Mucosa of rectum (tissue), 2 donors: ENCODE measurements around the gene AGMO.

Experiments
- H3K27ac ChIP-seq, 2 donors: one replicate each; pipeline ENCODE4 v1.7.0; 2013; ENCODE audit warnings: inconsistent platforms in 2 of 2, low read depth in 2 of 2, low read length in 2 of 2
- H3K27me3 ChIP-seq, 2 donors: one replicate each; pipeline ENCODE4 v1.7.0; 2013; ENCODE audit warnings: low read length in 2 of 2; ENCODE audit not compliant: control insufficient read depth in 2 of 2, insufficient read depth in 2 of 2
- H3K36me3 ChIP-seq, 2 donors: one replicate each; pipeline ENCODE4 v1.7.0; 2013; ENCODE audit warnings: low read length in 2 of 2; ENCODE audit not compliant: control insufficient read depth in 2 of 2, insufficient read depth in 2 of 2
- H3K4me1 ChIP-seq, 2 donors: one replicate each; pipeline ENCODE4 v1.7.0; 2013; ENCODE audit warnings: low read length in 2 of 2, mild to moderate bottlenecking in 1 of 2; ENCODE audit not compliant: control insufficient read depth in 2 of 2, insufficient read depth in 2 of 2
- H3K4me3 ChIP-seq, 2 donors: one replicate each; pipeline ENCODE4 v1.7.0; 2013; ENCODE audit warnings: low read length in 2 of 2
- H3K9ac ChIP-seq, 2 donors: one replicate each; pipeline ENCODE4 v1.7.0; 2013; ENCODE audit warnings: low read length in 2 of 2, low read depth in 1 of 2, mild to moderate bottlenecking in 1 of 2
- H3K9me3 ChIP-seq, 2 donors: one replicate each; pipeline ENCODE4 v1.7.0; 2013; ENCODE audit warnings: low read length in 2 of 2; ENCODE audit not compliant: control insufficient read depth in 2 of 2
- donor health status: healthy.
- donor health status: Normal muscosa, but diverticular disease.

Gene AGMO

DNA sequence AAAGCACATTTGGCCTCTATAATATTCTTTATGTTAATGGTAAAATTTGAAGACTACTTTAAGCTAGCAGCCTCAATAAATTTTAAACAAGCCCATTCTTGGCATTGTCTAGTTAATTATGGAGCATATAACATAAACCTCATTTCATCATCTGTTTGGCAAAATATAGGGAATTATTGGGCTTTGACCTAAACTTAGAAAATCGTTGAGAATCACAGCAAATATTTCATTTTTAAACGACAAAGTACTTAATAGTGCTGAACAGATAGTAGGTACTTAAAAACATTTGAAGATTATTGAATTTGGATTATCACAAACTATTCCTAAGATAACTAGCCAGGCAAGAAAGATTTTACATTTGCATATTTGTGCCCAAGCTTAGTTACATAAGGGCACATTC, 73.4 kb downstream of the AGMO start:
- no peak overlapping the region for H3K9ac ChIP-seq
- no peaks in the 10 kb centered on the region for H3K36me3 ChIP-seq
- H3K27me3 ChIP-seq = no peaks in the 10 kb centered on the region
- no peak overlapping the region for H3K27ac ChIP-seq
- no peak overlapping the region for H3K4me3 ChIP-seq
- H3K4me1 ChIP-seq = peaks cover 0 to 2% of the 10 kb centered on the region in 2 donors
- H3K9me3 ChIP-seq = no peaks in the 10 kb centered on the region

DNA sequence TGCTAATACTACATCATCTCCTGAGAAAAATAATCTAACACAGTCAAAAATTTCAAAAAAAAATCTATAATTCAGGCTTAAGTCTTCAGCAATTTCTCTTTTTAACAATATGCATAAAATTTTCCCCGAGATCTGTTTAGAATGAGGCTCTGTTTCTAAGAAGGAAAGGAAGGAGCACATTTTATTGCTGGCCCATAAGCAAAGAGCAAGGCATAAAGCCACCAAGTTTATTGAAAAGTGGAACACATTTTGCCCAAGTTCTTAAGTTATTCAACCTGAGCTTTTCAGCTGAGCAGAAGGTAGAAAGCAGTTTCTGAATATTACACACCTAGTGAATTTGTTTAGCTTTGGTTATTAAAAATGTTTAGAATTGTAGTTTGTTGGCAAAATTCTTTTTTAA, 73.9 kb downstream of the AGMO start:
- Histone ChIP-seq H3K4me3 (no peak overlapping the region), H3K27me3 (no peaks in the 10 kb centered on the region), H3K9me3 (no peaks in the 10 kb centered on the region), H3K36me3 (no peaks in the 10 kb centered on the region), H3K27ac (no peak overlapping the region), H3K4me1 (peaks cover 0 to 2% of the 10 kb centered on the region in 2 donors), H3K9ac (no peak overlapping the region)

DNA sequence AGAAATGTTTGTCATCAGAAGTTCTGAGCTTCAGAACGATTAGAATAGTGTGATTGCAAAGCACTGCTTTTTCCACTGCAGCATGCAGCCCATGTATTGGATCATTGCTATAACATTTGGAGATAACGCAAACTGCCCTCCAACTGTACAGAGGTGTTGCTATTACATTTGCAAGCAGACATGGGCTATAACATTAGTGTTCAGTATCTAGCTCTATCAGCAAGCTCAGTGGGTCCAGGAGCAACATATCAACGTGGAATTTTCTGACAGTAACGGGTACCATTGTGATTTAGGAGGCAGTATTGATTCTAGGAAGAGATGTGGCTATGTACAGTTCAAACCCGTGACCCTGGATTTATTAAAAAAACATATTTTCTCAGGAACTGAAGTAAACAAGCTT, 75.8 kb downstream of the AGMO start:
- Histone ChIP-seq H3K27me3 (no peaks in the 10 kb centered on the region), H3K4me1 (no peaks in the 10 kb centered on the region), H3K27ac (no peak overlapping the region), H3K36me3 (no peaks in the 10 kb centered on the region), H3K9me3 (no peaks in the 10 kb centered on the region), H3K9ac (no peak overlapping the region), H3K4me3 (no peak overlapping the region)

DNA sequence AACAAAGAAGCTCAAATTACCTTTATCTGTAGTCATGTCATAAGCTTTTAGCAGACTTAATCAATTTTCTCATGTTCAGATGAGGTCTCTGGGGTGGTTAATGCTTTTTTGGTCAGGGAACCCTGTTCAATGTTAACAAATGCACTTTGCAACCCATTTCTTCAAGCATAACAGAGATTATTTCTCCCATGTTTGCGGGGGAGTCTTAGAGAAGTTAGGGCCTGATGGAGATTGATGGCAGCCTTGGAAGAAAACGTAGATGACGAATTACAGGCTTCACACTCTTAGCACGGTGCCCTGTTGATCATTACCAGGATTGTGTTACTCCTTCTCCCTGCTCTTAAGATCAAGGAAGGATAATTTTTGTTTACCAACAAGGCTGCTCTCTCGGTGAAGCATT, 76.4 kb downstream of the AGMO start:
- Histone ChIP-seq H3K4me3 (no peak overlapping the region), H3K27me3 (no peaks in the 10 kb centered on the region), H3K4me1 (no peaks in the 10 kb centered on the region), H3K36me3 (no peaks in the 10 kb centered on the region), H3K9ac (no peak overlapping the region), H3K27ac (no peak overlapping the region), H3K9me3 (no peaks in the 10 kb centered on the region)

DNA sequence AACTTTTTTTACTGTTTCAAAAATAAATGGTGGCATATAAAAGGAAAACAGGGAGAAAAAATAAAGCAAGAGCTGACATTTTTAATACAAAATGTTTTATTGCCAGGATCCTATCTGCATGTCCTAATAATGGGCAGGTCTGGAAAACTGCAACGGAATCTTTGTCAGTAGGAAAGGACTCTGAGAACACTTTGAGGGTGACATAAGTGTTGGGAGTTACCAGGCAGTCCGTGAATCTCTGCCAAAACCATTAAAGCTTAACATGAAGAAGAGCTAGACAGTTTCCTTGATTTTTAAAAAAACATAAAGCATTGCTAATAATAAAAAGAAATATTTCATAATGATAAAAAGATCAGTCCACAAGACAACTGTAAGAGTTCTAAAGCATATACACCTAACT, 80.7 kb downstream of the AGMO start:
- Histone ChIP-seq H3K9me3 (no peaks in the 10 kb centered on the region), H3K36me3 (no peaks in the 10 kb centered on the region), H3K27me3 (no peaks in the 10 kb centered on the region), H3K27ac (no peak overlapping the region), H3K4me3 (no peak overlapping the region), H3K4me1 (no peaks in the 10 kb centered on the region), H3K9ac (no peak overlapping the region)

DNA sequence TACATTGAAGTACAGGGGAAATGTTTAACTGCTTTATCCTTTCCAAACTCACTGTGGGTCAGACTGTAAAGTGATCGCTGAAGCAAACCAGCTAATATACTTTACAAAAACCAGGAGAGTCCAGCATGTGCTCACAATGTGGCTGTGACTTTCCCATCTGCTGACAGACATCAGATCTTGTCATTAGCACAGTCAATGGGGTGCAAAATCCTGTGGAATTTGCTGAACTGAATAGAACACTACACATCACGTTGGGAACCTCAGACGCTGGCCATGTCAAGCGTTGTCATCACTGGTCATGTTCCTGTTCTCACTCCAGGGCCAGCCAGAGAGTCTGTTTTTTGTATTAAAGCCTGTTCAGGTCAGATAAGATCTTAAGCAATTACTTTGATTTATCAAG, 83.4 kb downstream of the AGMO start:
- no peak overlapping the region for H3K27ac ChIP-seq
- H3K27me3 ChIP-seq = no peaks in the 10 kb centered on the region
- no peaks in the 10 kb centered on the region for H3K36me3 ChIP-seq
- H3K9ac ChIP-seq = no peak overlapping the region
- no peak overlapping the region for H3K4me3 ChIP-seq
- H3K9me3 ChIP-seq = no peaks in the 10 kb centered on the region
- no peaks in the 10 kb centered on the region for H3K4me1 ChIP-seq

DNA sequence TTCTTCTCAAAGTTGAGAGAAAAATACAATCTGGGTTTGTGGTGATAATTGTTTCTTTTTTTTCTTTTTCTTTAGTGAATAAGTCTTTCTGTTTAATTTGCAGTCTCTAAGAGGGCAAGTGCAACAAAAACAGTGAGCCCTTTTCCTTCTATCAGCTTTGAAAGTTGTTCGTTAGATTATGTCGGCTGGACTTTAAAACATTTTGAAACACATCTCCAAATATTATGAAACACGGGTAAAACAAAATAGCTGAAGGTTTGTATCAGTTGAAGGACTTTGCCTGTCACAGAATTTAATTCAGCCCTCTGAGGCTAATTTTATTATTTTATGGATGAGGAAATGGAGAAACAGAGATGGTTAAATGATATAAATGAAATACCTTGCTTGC, 85.3 kb downstream of the AGMO start:
- Histone ChIP-seq H3K36me3 (no peaks in the 10 kb centered on the region), H3K4me1 (no peaks in the 10 kb centered on the region), H3K27ac (no peak overlapping the region), H3K4me3 (no peak overlapping the region), H3K9ac (no peak overlapping the region), H3K27me3 (no peaks in the 10 kb centered on the region), H3K9me3 (no peaks in the 10 kb centered on the region)

DNA sequence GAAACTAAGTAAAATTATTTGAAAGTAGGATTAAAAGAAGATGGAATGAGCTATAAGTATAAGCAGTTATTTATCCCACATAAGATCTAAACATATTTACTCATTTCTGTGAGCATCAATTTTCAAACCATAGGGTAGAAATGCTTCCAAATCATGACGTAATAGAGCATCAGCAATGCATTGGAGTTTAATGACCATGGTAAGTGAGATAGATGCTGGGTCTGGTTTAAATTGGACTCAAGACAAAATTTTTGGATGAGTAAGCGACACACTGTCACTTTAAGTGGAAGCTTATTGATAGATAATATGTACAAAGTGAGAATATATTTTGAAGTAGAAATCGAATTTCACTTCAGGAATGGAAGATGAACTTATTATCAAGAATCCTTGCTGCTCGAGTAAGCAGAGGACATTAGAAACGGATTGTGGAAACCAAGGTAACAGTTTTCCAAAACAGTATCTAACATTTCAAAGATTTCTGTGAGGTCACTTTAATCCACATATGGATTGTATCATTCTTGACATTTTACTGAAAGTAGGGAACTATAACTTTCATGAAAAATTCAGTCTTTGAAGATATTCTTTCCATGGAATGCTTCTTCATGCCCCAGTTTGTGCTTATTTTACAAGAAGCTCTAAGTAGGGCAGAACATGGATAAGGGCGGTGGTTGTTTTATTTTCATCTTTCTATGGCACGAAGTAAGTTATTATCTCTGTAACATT, 85.8 kb downstream of the AGMO start:
- no peaks in the 10 kb centered on the region for H3K9me3 ChIP-seq
- no peaks in the 10 kb centered on the region for H3K4me1 ChIP-seq
- H3K27ac ChIP-seq = no peak overlapping the region
- no peak overlapping the region for H3K4me3 ChIP-seq
- no peaks in the 10 kb centered on the region for H3K36me3 ChIP-seq
- no peak overlapping the region for H3K9ac ChIP-seq
- no peaks in the 10 kb centered on the region for H3K27me3 ChIP-seq

DNA sequence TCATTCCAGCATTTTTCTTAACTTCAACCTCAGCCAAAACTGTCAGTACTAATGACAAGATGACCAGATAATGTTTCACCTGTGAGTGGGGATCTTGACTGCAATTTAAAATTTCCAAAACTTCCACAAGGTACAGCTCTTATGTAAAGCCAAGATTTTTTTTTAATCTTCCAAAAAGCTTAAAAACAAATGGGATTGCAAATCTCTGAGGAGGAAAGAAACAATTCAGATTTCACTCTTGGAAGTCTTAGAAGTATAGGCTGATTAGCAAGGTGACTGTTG, 90.2 kb downstream of the AGMO start:
- no peaks in the 10 kb centered on the region for H3K27me3 ChIP-seq
- no peaks in the 10 kb centered on the region for H3K9me3 ChIP-seq
- no peaks in the 10 kb centered on the region for H3K4me1 ChIP-seq
- H3K9ac ChIP-seq = no peak overlapping the region
- no peaks in the 10 kb centered on the region for H3K36me3 ChIP-seq
- no peak overlapping the region for H3K27ac ChIP-seq
- H3K4me3 ChIP-seq = no peak overlapping the region

DNA sequence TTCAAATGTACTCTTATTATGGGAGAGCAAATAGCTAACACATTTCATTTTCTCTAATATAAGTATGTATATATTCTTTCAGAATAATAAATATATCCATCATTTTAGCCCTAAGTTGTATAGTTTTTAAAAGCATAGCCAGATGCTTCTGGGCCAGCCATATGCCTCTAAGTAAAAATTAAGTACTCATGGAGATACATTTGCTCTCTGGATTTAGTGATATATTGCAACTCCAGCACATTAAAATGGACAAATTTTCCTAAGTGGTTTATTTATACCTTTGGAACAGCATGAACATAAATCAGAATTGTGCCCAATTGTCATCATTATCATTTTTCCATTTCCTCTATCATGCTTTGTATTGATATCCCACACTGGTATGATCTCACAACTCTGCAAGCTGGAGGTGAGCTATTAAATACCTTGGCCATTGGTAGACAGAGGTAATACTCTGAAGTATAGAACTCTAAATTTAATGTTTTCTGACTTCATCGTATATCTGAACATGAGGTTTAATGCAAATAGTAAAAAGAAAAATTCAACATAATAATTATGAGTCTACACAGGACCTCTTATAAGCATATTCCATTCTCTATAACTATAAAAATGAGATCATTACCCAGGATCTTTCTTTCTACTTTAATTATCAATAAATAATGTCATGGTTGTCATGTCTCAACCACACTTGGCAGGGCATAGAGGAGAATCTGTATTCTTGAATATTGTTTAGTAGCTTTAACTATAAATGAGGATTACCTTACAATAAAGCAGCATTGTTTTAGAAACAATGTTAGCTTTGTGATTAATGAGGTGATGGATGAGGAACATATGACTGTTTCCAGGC, 90.8 kb downstream of the AGMO start:
- Histone ChIP-seq H3K9ac (no peak overlapping the region), H3K27me3 (no peaks in the 10 kb centered on the region), H3K27ac (no peak overlapping the region), H3K4me3 (no peak overlapping the region), H3K36me3 (no peaks in the 10 kb centered on the region), H3K9me3 (no peaks in the 10 kb centered on the region), H3K4me1 (no peaks in the 10 kb centered on the region)
